ENCODE data around the gene ACAP3. TPM values are rescaled to one million over a fixed set of nuclear protein-coding genes. Genes with fewer than 3 reads are reported as not detected.
A peak's percentile ranks its signal among the peaks of the same experiment; 100 is the strongest.

Gene ACAP3
- 19.8 TPM for polyA plus RNA-seq (2013, experiment 1 of 2)
- polyA plus RNA-seq (2013, experiment 2 of 2): 18.5 TPM

- H3K27ac ChIP-seq (replicated peaks; ENCODE audit: low read length): peak within 1 kb of the TSS; percentile 85
- peak within 1 kb of the TSS; percentile 82 for H4K8ac ChIP-seq (ENCODE audit: low read depth, low read length)
- H3K4me1 ChIP-seq (ENCODE audit: control insufficient read depth in 2 of 2, insufficient read depth in 1 of 2, low read depth in 1 of 2, low read length in 2 of 2): peaks cover 36 to 38% of the 10 kb centered on the region in 2 donors
- H4K91ac ChIP-seq (ENCODE audit: low read depth, low read length, poor library complexity): no peak within 1 kb of the TSS
- H2BK120ac ChIP-seq (ENCODE audit: low read depth, low read length): peak within 1 kb of the TSS; percentile 61
- H3K79me1 ChIP-seq (ENCODE audit: low read depth, low read length): peaks cover 19% of the 10 kb centered on the region
- H3K9me3 ChIP-seq (replicated peaks in 1 of 2; ENCODE audit: control insufficient read depth in 2 of 2, insufficient read depth in 1 of 2, low read depth in 1 of 2, low read length in 2 of 2): no peaks in the 10 kb centered on the region
- H2BK5ac ChIP-seq (ENCODE audit: low read length): peak within 1 kb of the TSS; percentile 82
- H3K36me3 ChIP-seq (replicated peaks in 1 of 2; ENCODE audit: control insufficient read depth in 2 of 2, insufficient read depth in 2 of 2, low read length in 2 of 2): peaks cover 27 to 39% of the 10 kb centered on the region in 2 donors
- peak; percentile 89 for DNase-seq (ENCODE audit: low spot score)
- peak within 1 kb of the TSS; percentile 100 for H3K14ac ChIP-seq (ENCODE audit: low read length)
- peak within 1 kb of the TSS; percentile 37 for H2BK15ac ChIP-seq (ENCODE audit: low read length)
- H2AFZ ChIP-seq (ENCODE audit: low read length): peak within 1 kb of the TSS; percentile 96
- H3K27me3 ChIP-seq (ENCODE audit: control insufficient read depth in 3 of 3, insufficient read depth in 3 of 3, low read depth in 1 of 3, low read length in 3 of 3): peaks cover 0 to 2% (median 0%) of the 10 kb centered on the region in 3 experiments
- H2BK12ac ChIP-seq (ENCODE audit: low read length): peak within 1 kb of the TSS; percentile 46
- no CpG with 5 or more reads among the region's 131 CpGs for WGBS, 2 donors (ENCODE audit: extremely low coverage in 2 of 2, insufficient read length in 2 of 2, insufficient replicate concordance in 1 of 2)
- H2AK5ac ChIP-seq (ENCODE audit: low read depth, low read length): peak within 1 kb of the TSS; percentile 100
- peak within 1 kb of the TSS; percentile 96 for H3K23ac ChIP-seq (ENCODE audit: low read depth, low read length, poor library complexity)
- peak within 1 kb of the TSS; percentile 76 for H3K4ac ChIP-seq (ENCODE audit: low read length)
- H3K18ac ChIP-seq (ENCODE audit: low read length): peak within 1 kb of the TSS; percentile 98
- H3K4me3 ChIP-seq (ENCODE audit: low read length in 2 of 2): peak within 1 kb of the TSS; percentile 75 to 94
- peak within 1 kb of the TSS; percentile 93 for H3K4me2 ChIP-seq (ENCODE audit: insufficient read depth, low read length, poor library complexity, severe bottlenecking)
- peak within 1 kb of the TSS; percentile 97 for H3K9ac ChIP-seq (ENCODE audit: low read depth, low read length, poor library complexity)
Measured at GRCh38 chr1:1307923-1308755, at the start of gene ACAP3, which contains the start of gene PUSL1. TSS of gene ACAP3 (minus strand) at chr1:1307930. CDS start at chr1:1307815, 115 bp downstream. TSS of gene PUSL1 (plus strand) at chr1:1308597. CDS start at chr1:1308644, 47 bp downstream.

- Histone ChIP-seq H2AFZ (ENCODE audit: low read length) (no peak overlapping the region), H2BK15ac (ENCODE audit: low read length) (peak overlapping the region; percentile 85), H3K4me1 (ENCODE audit: control insufficient read depth in 2 of 2, insufficient read depth in 1 of 2, low read depth in 1 of 2, low read length in 2 of 2) (peaks cover 56 to 60% of the 10 kb centered on the region in 2 donors), H3K14ac (ENCODE audit: low read length) (peak overlapping the region; percentile 25), H3K36me3 (replicated peaks in 1 of 2; ENCODE audit: control insufficient read depth in 2 of 2, insufficient read depth in 2 of 2, low read length in 2 of 2) (peaks cover 2 to 5% of the 10 kb centered on the region in 2 donors), H2BK5ac (ENCODE audit: low read length) (peak overlapping the region; percentile 75), H3K4me2 (ENCODE audit: insufficient read depth, low read length, poor library complexity, severe bottlenecking) (peak overlapping the region; percentile 40), H4K8ac (ENCODE audit: low read depth, low read length) (no peak overlapping the region), H3K9ac (ENCODE audit: low read depth, low read length, poor library complexity) (peak overlapping the region; percentile 60), H3K23ac (ENCODE audit: low read depth, low read length, poor library complexity) (peak overlapping the region; percentile 65), H2BK120ac (ENCODE audit: low read depth, low read length) (peak overlapping the region; percentile 91), H3K27ac (replicated peaks; ENCODE audit: low read length) (no peak overlapping the region), H3K4me3 (ENCODE audit: low read length in 2 of 2) (peak overlapping the region in 1 of 2 donors; percentile 39), H3K18ac (ENCODE audit: low read length) (peak overlapping the region; percentile 93), H3K9me3 (replicated peaks in 1 of 2; ENCODE audit: control insufficient read depth in 2 of 2, insufficient read depth in 1 of 2, low read depth in 1 of 2, low read length in 2 of 2) (peaks cover 0 to 3% of the 10 kb centered on the region in 2 donors), H3K4ac (ENCODE audit: low read length) (peak overlapping the region; percentile 66), H3K79me1 (ENCODE audit: low read depth, low read length) (peaks cover 4% of the 10 kb centered on the region), H3K27me3 (ENCODE audit: control insufficient read depth in 3 of 3, insufficient read depth in 3 of 3, low read depth in 1 of 3, low read length in 3 of 3) (peaks cover 0 to 25% (median 14%) of the 10 kb centered on the region in 3 experiments), H2BK12ac (ENCODE audit: low read length) (peak overlapping the region; percentile 82), H2AK5ac (ENCODE audit: low read depth, low read length) (peak overlapping the region; percentile 99), H4K91ac (ENCODE audit: low read depth, low read length, poor library complexity) (peak overlapping the region; percentile 97)
- no CpG with 5 or more reads among the region's 26 CpGs for WGBS, 2 donors (ENCODE audit: extremely low coverage in 2 of 2, insufficient read length in 2 of 2, insufficient replicate concordance in 1 of 2)
- DNase-seq (ENCODE audit: low spot score): no peak
Measured at GRCh38 chr1:1356796-1357401, 49.2 kb upstream of the ACAP3 start.

GRCh38 chr1:1356166-1356795, 48.6 kb upstream of the ACAP3 start:
- Histone ChIP-seq H2BK12ac (ENCODE audit: low read length) (peak overlapping the region; percentile 82), H3K18ac (ENCODE audit: low read length) (peak overlapping the region; percentile 93), H3K4ac (ENCODE audit: low read length) (no peak overlapping the region), H3K9ac (ENCODE audit: low read depth, low read length, poor library complexity) (no peak overlapping the region), H3K14ac (ENCODE audit: low read length) (no peak overlapping the region), H2AFZ (ENCODE audit: low read length) (no peak overlapping the region), H2BK5ac (ENCODE audit: low read length) (no peak overlapping the region), H4K91ac (ENCODE audit: low read depth, low read length, poor library complexity) (no peak overlapping the region), H3K4me2 (ENCODE audit: insufficient read depth, low read length, poor library complexity, severe bottlenecking) (no peak overlapping the region), H3K36me3 (replicated peaks in 1 of 2; ENCODE audit: control insufficient read depth in 2 of 2, insufficient read depth in 2 of 2, low read length in 2 of 2) (peaks cover 2 to 5% of the 10 kb centered on the region in 2 donors), H4K8ac (ENCODE audit: low read depth, low read length) (no peak overlapping the region), H3K79me1 (ENCODE audit: low read depth, low read length) (peaks cover 4% of the 10 kb centered on the region), H2BK120ac (ENCODE audit: low read depth, low read length) (peak overlapping the region; percentile 91), H3K9me3 (replicated peaks in 1 of 2; ENCODE audit: control insufficient read depth in 2 of 2, insufficient read depth in 1 of 2, low read depth in 1 of 2, low read length in 2 of 2) (peaks cover 0 to 3% of the 10 kb centered on the region in 2 donors), H3K27ac (replicated peaks; ENCODE audit: low read length) (no peak overlapping the region), H3K4me1 (ENCODE audit: control insufficient read depth in 2 of 2, insufficient read depth in 1 of 2, low read depth in 1 of 2, low read length in 2 of 2) (peaks cover 56 to 65% of the 10 kb centered on the region in 2 donors), H2BK15ac (ENCODE audit: low read length) (peak overlapping the region; percentile 85), H3K23ac (ENCODE audit: low read depth, low read length, poor library complexity) (peak overlapping the region; percentile 29), H2AK5ac (ENCODE audit: low read depth, low read length) (peak overlapping the region; percentile 99), H3K27me3 (ENCODE audit: control insufficient read depth in 3 of 3, insufficient read depth in 3 of 3, low read depth in 1 of 3, low read length in 3 of 3) (peaks cover 0 to 25% (median 14%) of the 10 kb centered on the region in 3 experiments), H3K4me3 (ENCODE audit: low read length in 2 of 2) (peak overlapping the region in 1 of 2 donors; percentile 39)
- no peak for DNase-seq (ENCODE audit: low spot score)
- no CpG with 5 or more reads among the region's 8 CpGs for WGBS, 2 donors (ENCODE audit: extremely low coverage in 2 of 2, insufficient read length in 2 of 2, insufficient replicate concordance in 1 of 2)

Measured in neuronal stem cell (in vitro differentiated cells).